IMR-90 (cell line): ENCODE results near the gene RGS5. TPM values are rescaled to one million over a fixed set of nuclear protein-coding genes. Genes with fewer than 3 reads are reported as not detected.

Experiments used
- ATAC-seq: fragments of 200-7000 bp; cut with Tn5 transposase; 2 replicates; pipeline ENCODE4 v1.9.1; 2020; ENCODE audit warnings: low read depth, mild to moderate bottlenecking, moderate library complexity
- BruUV-seq: library from RNA; stranded (reverse); fragments of 400-500 nt; replicated peaks from 2 replicates; lab custom pipeline; 2021; lab: Mats Ljungman, UMichigan
- CTCF ChIA-PET: fragments of 300-600 bp; formaldehyde crosslinking; extraction: SDS; loops from one replicate; lab custom pipeline; 2021; ENCODE audit warnings: antibody characterized with exemption; lab: Yijun Ruan, JAX
- POLR2A ChIA-PET: fragments of 300-600 bp; sonication (Branson Sonifier 250); formaldehyde crosslinking; loops from one replicate; lab custom pipeline; 2022; ENCODE audit warnings: antibody characterized with exemption; ENCODE audit not compliant: unreplicated experiment; lab: Charles Lee
- DNase-seq: peaks from one replicate; pipeline ENCODE4 v3.0.0; 2013
- H2AFZ ChIP-seq: replicated peaks from 2 replicates; pipeline ENCODE3; 2013; ENCODE audit warnings: low read length, mild to moderate bottlenecking; ENCODE audit not compliant: poor library complexity
- H2AK5ac ChIP-seq: 2 replicates; pipeline ENCODE4 v1.6.1; 2013; ENCODE audit warnings: low read depth, low read length, inconsistent platforms
- H2AK9ac ChIP-seq: replicated peaks from 2 replicates; pipeline ENCODE3; 2013; ENCODE audit warnings: mild to moderate bottlenecking, low read depth, low read length, moderate library complexity; ENCODE audit not compliant: poor library complexity
- H2BK120ac ChIP-seq: 2 replicates; pipeline ENCODE4 v1.6.1; 2013; ENCODE audit warnings: low read depth, low read length, inconsistent platforms
- H2BK15ac ChIP-seq: 3 replicates; pipeline ENCODE4 v1.6.1; 2013; ENCODE audit warnings: low read depth, low read length, inconsistent platforms
- H2BK20ac ChIP-seq: 2 replicates; pipeline ENCODE4 v1.6.1; 2013; ENCODE audit warnings: low read depth, mild to moderate bottlenecking, inconsistent platforms, low read length, moderate library complexity
- H2BK5ac ChIP-seq: 2 replicates; pipeline ENCODE4 v1.6.1; 2013; ENCODE audit warnings: mild to moderate bottlenecking, low read depth, low read length, inconsistent platforms; ENCODE audit not compliant: poor library complexity, severe bottlenecking
- H3K14ac ChIP-seq: replicated peaks from 2 replicates; pipeline ENCODE4 v1.6.1; 2013; ENCODE audit warnings: low read depth, low read length, inconsistent platforms
- H3K18ac ChIP-seq: 2 replicates; pipeline ENCODE4 v1.6.1; 2013; ENCODE audit warnings: low read depth, low read length, control low read depth
- H3K23ac ChIP-seq: 2 replicates; pipeline ENCODE4 v1.6.1; 2013; ENCODE audit warnings: low read depth, low read length, inconsistent platforms
- H3K27ac ChIP-seq: 2 replicates; pipeline ENCODE4 v1.5.1; 2013; ENCODE audit warnings: mild to moderate bottlenecking, control low read depth, low read length; ENCODE audit not compliant: insufficient read depth
- H3K27me3 ChIP-seq: 2 replicates; pipeline ENCODE4 v1.6.1; 2013; ENCODE audit warnings: low read length; ENCODE audit not compliant: control insufficient read depth, insufficient read depth
- H3K36me3 ChIP-seq: 2 replicates; pipeline ENCODE4 v1.6.1; 2013; ENCODE audit warnings: low read length, mixed read lengths; ENCODE audit not compliant: control insufficient read depth, insufficient read depth
- H3K4ac ChIP-seq: 2 replicates; pipeline ENCODE4 v1.6.1; 2013; ENCODE audit warnings: low read depth, low read length, inconsistent platforms
- H3K4me1 ChIP-seq: 2 replicates; pipeline ENCODE4 v1.6.1; 2013; ENCODE audit warnings: low read length, mixed read lengths; ENCODE audit not compliant: control insufficient read depth, insufficient read depth
- H3K4me2 ChIP-seq: 2 replicates; pipeline ENCODE4 v1.6.1; 2013; ENCODE audit warnings: low read depth, mild to moderate bottlenecking, control low read depth, low read length, moderate library complexity
- H3K4me3 ChIP-seq: 2 replicates; pipeline ENCODE4 v1.5.1; 2013; ENCODE audit warnings: low read depth, mild to moderate bottlenecking, control low read depth, low read length, moderate library complexity; ENCODE audit not compliant: insufficient read depth
- H3K56ac ChIP-seq: 2 replicates; pipeline ENCODE4 v1.6.1; 2013; ENCODE audit warnings: low read length, inconsistent platforms; ENCODE audit not compliant: insufficient read depth; ENCODE audit errors: extremely low read depth
- H3K79me1 ChIP-seq, 2 experiments: 2 replicates each; pipeline ENCODE4 v1.6.1; 2013; ENCODE audit warnings: low read length in 2 of 2, inconsistent platforms in 1 of 2, low read depth in 1 of 2
- H3K9ac ChIP-seq: 2 replicates; pipeline ENCODE4 v1.6.1; 2013; ENCODE audit warnings: low read depth, low read length, control low read depth
- H3K9me1 ChIP-seq: 2 replicates; pipeline ENCODE4 v1.6.1; 2013; ENCODE audit warnings: low read length, inconsistent platforms; ENCODE audit not compliant: insufficient read depth
- H3K9me3 ChIP-seq: 2 replicates; pipeline ENCODE4 v1.6.1; 2013; ENCODE audit warnings: low read length; ENCODE audit not compliant: control insufficient read depth, insufficient read depth
- H4K20me1 ChIP-seq: 2 replicates; pipeline ENCODE4 v1.6.1; 2013; ENCODE audit warnings: low read length, inconsistent platforms; ENCODE audit not compliant: insufficient read depth
- H4K5ac ChIP-seq: 2 replicates; pipeline ENCODE4 v1.6.1; 2013; ENCODE audit warnings: mild to moderate bottlenecking, low read depth, low read length, control low read depth
- H4K8ac ChIP-seq, 2 experiments: 2 replicates each; pipeline ENCODE4 v1.6.1; 2013; ENCODE audit warnings: low read depth in 2 of 2, low read length in 2 of 2, control low read depth in 1 of 2, inconsistent platforms in 1 of 2
- H4K91ac ChIP-seq: 2 replicates; pipeline ENCODE4 v1.6.1; 2013; ENCODE audit warnings: low read depth, low read length, inconsistent platforms; ENCODE audit not compliant: insufficient read depth
- BHLHE40 ChIP-seq: fragments of 150-350 bp; IDR thresholded peaks from 2 replicates; pipeline ENCODE4 v1.6.1; 2016; ENCODE audit warnings: mild to moderate bottlenecking, low read depth, low read length
- CEBPB ChIP-seq: IDR thresholded peaks from 2 replicates; pipeline ENCODE4 v1.6.1; 2012; ENCODE audit warnings: low read depth, low read length, improper control_type of control experiment
- CHD1 ChIP-seq: IDR thresholded peaks from 2 replicates; pipeline ENCODE4 v1.6.1; 2012; ENCODE audit warnings: low read depth, low read length, improper control_type of control experiment
- FOS ChIP-seq: fragments of 150-350 bp; IDR thresholded peaks from 2 replicates; pipeline ENCODE4 v1.6.1; 2016; ENCODE audit warnings: low read depth, low read length
- MAFK ChIP-seq: IDR thresholded peaks from 2 replicates; pipeline ENCODE4 v1.6.1; 2012; ENCODE audit warnings: low read depth, low read length, improper control_type of control experiment
- MAZ ChIP-seq: IDR thresholded peaks from 2 replicates; pipeline ENCODE4 v1.6.1; 2012; ENCODE audit warnings: low read depth, mild to moderate bottlenecking, low read length, improper control_type of control experiment, moderate library complexity, borderline replicate concordance
- MXI1 ChIP-seq: IDR thresholded peaks from 2 replicates; pipeline ENCODE4 v1.6.1; 2012; ENCODE audit warnings: low read depth, mild to moderate bottlenecking, low read length, moderate library complexity, borderline replicate concordance
- NFE2L2 ChIP-seq: fragments of 150-350 bp; IDR thresholded peaks from 2 replicates; pipeline ENCODE4 v1.6.1; 2016; ENCODE audit warnings: low read depth, mild to moderate bottlenecking, low read length
- POLR2A ChIP-seq: IDR thresholded peaks from 2 replicates; pipeline ENCODE4 v1.6.1; 2012; ENCODE audit warnings: mild to moderate bottlenecking, low read depth, low read length
- RAD21 ChIP-seq: IDR thresholded peaks from 2 replicates; pipeline ENCODE4 v1.6.1; 2012; ENCODE audit warnings: low read length, improper control_type of control experiment
- RCOR1 ChIP-seq: IDR thresholded peaks from 2 replicates; pipeline ENCODE4 v1.6.1; 2012; ENCODE audit warnings: mild to moderate bottlenecking, low read length, improper control_type of control experiment; ENCODE audit not compliant: insufficient replicate concordance
- RFX5 ChIP-seq: IDR thresholded peaks from 2 replicates; pipeline ENCODE4 v1.8.0; 2012; ENCODE audit warnings: low read depth, mild to moderate bottlenecking, low read length, moderate library complexity
- SMC3 ChIP-seq: fragments of 150-350 bp; IDR thresholded peaks from 2 replicates; pipeline ENCODE4 v1.6.1; 2016; ENCODE audit warnings: low read depth, mild to moderate bottlenecking, antibody characterized with exemption, low read length, moderate library complexity
- WGBS, 2 experiments: methylation state at CpG; one replicate each; pipeline versions ENCODE4 v1.1.5 to v1.1.7; 2013; ENCODE audit warnings: missing lambda C conversion rate in 2 of 2; ENCODE audit not compliant: insufficient read length in 1 of 2; ENCODE audit errors: extremely low coverage in 2 of 2; 5-methylcytosine and 5-hydroxymethylcytosine counted together
- dilution Hi-C: fragments of 300-500 bp; cut with HindIII; formaldehyde crosslinking; loops from one replicate; pipeline ENCODE4 v1.14.3; 2018; ENCODE audit warnings: low sequenced_read_pairs; ENCODE audit not compliant: unreplicated experiment
- in situ Hi-C: fragments of 300-500 bp; cut with MboI; formaldehyde crosslinking; loops from 3 replicates; pipeline ENCODE4 v1.14.3; 2019; ENCODE audit warnings: low sequenced_read_pairs, inconsistent platforms, mixed read lengths
- intact Hi-C: fragments of 100-400 bp; cut with micrococcal nuclease; formaldehyde crosslinking; loops from 2 replicates; pipeline ENCODE4 v1.10.0; 2022
- polyA plus RNA-seq, 3 experiments: library from polyadenylated mRNA; depleted of rRNA; stranded (reverse); fragments of >200 nt; gene quantifications; 2 replicates each; pipeline ENCODE4 v1.2.3, GENCODE V29; 2012; ENCODE audit warnings: low replicate concordance in 1 of 3
- total RNA-seq: library from RNA; depleted of rRNA; stranded (reverse); fragments of >200 nt; gene quantifications from 2 replicates; pipeline ENCODE4 v1.2.3, GENCODE V29; 2012
- TF ChIP-seq, protein P1 (sequence below): fragments of 150-350 bp; IDR thresholded peaks from 2 replicates; pipeline ENCODE4 v1.6.1; 2016; ENCODE audit warnings: low read depth, mild to moderate bottlenecking, low read length, moderate library complexity, borderline replicate concordance
- TF ChIP-seq, protein P2 (sequence below): fragments of 150-350 bp; IDR thresholded peaks from 2 replicates; pipeline ENCODE4 v1.6.1; 2017; ENCODE audit warnings: mild to moderate bottlenecking, antibody characterized with exemption, low read length, low read depth
- TF ChIP-seq, protein P3 (sequence below): conservative IDR thresholded peaks from 2 replicates; pipeline ENCODE4 v1.5.1; 2012; ENCODE audit warnings: mild to moderate bottlenecking, low read depth, low read length, improper control_type of control experiment

The RGS5 gene
- total and polyA plus RNA-seq, 2 of the 4 experiments (the other 2 are of a cell fraction), result 21.4 to 40.0 TPM

DNA sequence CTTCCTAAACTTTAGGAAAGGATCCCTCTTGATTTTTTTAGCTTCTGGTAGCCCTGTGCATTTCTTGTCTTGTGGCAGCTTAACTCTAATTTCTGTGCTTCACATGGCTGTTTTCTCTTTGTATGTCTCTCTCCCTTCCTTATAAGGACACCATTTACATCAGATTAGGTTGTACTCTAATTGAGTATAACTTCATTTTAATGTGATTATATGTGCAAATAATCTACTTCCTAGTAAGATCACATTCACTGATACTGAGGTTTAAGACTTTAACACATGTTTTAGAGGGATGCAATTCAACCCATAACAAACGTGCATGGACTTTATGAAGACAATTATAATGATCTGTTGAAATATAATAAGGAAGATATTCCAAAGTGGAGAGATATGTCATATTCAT, 86.8 kb downstream of the RGS5 start:
- Histone ChIP-seq H3K14ac (no peak overlapping the region), H2AFZ (no peak overlapping the region), H2AK5ac (no peak overlapping the region), H3K4me2 (no peak overlapping the region), H3K27ac (no peak overlapping the region), H3K56ac (no peak overlapping the region; the same call in 1 of the 2 replicates), H3K27me3 (no peaks in the 10 kb centered on the region), H2BK20ac (no peak overlapping the region), H3K79me1 (no peaks in the 10 kb centered on the region), H3K36me3 (no peaks in the 10 kb centered on the region), H3K9ac (no peak overlapping the region), H3K4me1 (no peaks in the 10 kb centered on the region), H3K4me3 (no peak overlapping the region), H2BK5ac (no peak overlapping the region), H2BK15ac (no peak overlapping the region), H4K5ac (no peak overlapping the region), H2BK120ac (no peak overlapping the region), H4K91ac (no peak overlapping the region), H4K8ac (no peak overlapping the region), H3K23ac (no peak overlapping the region), H3K4ac (no peak overlapping the region), H4K20me1 (no peaks in the 10 kb centered on the region), H3K9me3 (no peaks in the 10 kb centered on the region), H3K18ac (no peak overlapping the region), H3K9me1 (no peaks in the 10 kb centered on the region), H2AK9ac (no peak overlapping the region)
- BruUV-seq, result no TSS peak
- no peak for DNase-seq
- intact Hi-C loops (no loop called here), dilution Hi-C loops (no loop called here), in situ Hi-C loops (no loop called here)
- TF ChIP-seq RCOR1, result no peak
- TF ChIP-seq MAZ, result no peak
- no peak for TF ChIP-seq MAFK
- no peak for TF ChIP-seq SMC3
- TF ChIP-seq, protein P1, sequence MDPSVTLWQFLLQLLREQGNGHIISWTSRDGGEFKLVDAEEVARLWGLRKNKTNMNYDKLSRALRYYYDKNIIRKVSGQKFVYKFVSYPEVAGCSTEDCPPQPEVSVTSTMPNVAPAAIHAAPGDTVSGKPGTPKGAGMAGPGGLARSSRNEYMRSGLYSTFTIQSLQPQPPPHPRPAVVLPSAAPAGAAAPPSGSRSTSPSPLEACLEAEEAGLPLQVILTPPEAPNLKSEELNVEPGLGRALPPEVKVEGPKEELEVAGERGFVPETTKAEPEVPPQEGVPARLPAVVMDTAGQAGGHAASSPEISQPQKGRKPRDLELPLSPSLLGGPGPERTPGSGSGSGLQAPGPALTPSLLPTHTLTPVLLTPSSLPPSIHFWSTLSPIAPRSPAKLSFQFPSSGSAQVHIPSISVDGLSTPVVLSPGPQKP, result no peak
- TF ChIP-seq, protein P2, sequence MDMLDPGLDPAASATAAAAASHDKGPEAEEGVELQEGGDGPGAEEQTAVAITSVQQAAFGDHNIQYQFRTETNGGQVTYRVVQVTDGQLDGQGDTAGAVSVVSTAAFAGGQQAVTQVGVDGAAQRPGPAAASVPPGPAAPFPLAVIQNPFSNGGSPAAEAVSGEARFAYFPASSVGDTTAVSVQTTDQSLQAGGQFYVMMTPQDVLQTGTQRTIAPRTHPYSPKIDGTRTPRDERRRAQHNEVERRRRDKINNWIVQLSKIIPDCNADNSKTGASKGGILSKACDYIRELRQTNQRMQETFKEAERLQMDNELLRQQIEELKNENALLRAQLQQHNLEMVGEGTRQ, result no peak
- no peak for TF ChIP-seq POLR2A
- TF ChIP-seq, protein P3, sequence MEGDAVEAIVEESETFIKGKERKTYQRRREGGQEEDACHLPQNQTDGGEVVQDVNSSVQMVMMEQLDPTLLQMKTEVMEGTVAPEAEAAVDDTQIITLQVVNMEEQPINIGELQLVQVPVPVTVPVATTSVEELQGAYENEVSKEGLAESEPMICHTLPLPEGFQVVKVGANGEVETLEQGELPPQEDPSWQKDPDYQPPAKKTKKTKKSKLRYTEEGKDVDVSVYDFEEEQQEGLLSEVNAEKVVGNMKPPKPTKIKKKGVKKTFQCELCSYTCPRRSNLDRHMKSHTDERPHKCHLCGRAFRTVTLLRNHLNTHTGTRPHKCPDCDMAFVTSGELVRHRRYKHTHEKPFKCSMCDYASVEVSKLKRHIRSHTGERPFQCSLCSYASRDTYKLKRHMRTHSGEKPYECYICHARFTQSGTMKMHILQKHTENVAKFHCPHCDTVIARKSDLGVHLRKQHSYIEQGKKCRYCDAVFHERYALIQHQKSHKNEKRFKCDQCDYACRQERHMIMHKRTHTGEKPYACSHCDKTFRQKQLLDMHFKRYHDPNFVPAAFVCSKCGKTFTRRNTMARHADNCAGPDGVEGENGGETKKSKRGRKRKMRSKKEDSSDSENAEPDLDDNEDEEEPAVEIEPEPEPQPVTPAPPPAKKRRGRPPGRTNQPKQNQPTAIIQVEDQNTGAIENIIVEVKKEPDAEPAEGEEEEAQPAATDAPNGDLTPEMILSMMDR, result no peak
- TF ChIP-seq FOS, result no peak
- TF ChIP-seq BHLHE40, result no peak
- no peak for TF ChIP-seq CHD1
- TF ChIP-seq RAD21, result no peak
- no peak for TF ChIP-seq CEBPB
- no peak for TF ChIP-seq NFE2L2
- TF ChIP-seq RFX5, result no peak
- TF ChIP-seq MXI1, result no peak
- CTCF ChIA-PET, result interaction anchor here (0.5 kb wide), 1 partner anchor 267 kb away, joined by 3 read pairs; no protein-coding TSS in a partner anchor
- ATAC-seq, result no peak
- WGBS, 2 experiments, result no CpG with 5 or more reads among the region's 1 CpG
- POLR2A ChIA-PET, result no interaction called here
